Measurements from ENCODE around the gene PFDN4. TPM values are rescaled to one million over a fixed set of nuclear protein-coding genes. Genes with fewer than 3 reads are reported as not detected.
"Not testable (repeated sequence)": the region's sequence is repeated elsewhere in the genome, so short reads cannot be mapped to it uniquely, and the experiment has no call there.

Gene PFDN4
- polyA plus RNA-seq, 6 donors from 2014 or later, result 39.2 to 66.3 (median 61.9) TPM

DNA sequence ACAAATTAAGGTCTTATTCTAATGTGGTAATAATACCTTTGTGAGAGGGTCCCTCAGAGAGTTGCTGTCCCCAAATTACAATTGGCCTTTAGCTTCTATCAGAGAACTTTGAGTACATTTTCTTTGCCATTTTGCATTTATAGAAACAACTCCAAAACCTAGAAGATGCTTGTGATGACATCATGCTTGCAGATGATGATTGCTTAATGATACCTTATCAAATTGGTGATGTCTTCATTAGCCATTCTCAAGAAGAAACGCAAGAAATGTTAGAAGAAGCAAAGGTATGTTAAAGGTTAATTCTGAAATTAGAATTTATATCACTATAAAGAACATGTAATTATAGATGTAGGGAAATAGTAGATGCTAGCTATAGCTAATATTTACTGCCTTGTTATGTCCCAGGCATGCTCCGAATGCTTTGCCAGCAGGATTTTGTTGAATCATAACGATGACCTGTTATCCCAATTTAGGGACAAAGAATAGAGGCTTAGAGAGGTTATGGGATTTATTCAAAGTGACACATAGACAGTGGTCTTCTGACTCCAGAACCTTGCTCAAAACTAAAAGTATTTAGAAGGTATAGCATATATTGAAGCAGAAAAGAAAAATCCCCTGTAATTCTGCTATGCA is 7.4 kb downstream of the PFDN4 start:
- DNase-seq (no peak), ATAC-seq (ENCODE audit: low read depth in 2 of 2) (no peak)
- H3K4me3 Mint-ChIP-seq, result no peak overlapping the region
- H3K27me3 Mint-ChIP-seq, result no peaks in the 10 kb centered on the region
- no peak overlapping the region for H3K27ac Mint-ChIP-seq
- H3K36me3 Mint-ChIP-seq, result peaks cover 4 to 8% of the 10 kb centered on the region in 2 donors
- H3K4me1 Mint-ChIP-seq, result peaks cover 5 to 11% (median 6%) of the 10 kb centered on the region in 3 donors
- H3K9me3 Mint-ChIP-seq, result no peaks in the 10 kb centered on the region

GRCh38 chr20:54217762-54218161 is 9.9 kb downstream of the PFDN4 start:
- Mint-ChIP-seq H3K36me3 (peaks cover 4 to 8% of the 10 kb centered on the region in 2 donors), H3K27ac (no peak overlapping the region), H3K9me3 (no peaks in the 10 kb centered on the region)

DNA sequence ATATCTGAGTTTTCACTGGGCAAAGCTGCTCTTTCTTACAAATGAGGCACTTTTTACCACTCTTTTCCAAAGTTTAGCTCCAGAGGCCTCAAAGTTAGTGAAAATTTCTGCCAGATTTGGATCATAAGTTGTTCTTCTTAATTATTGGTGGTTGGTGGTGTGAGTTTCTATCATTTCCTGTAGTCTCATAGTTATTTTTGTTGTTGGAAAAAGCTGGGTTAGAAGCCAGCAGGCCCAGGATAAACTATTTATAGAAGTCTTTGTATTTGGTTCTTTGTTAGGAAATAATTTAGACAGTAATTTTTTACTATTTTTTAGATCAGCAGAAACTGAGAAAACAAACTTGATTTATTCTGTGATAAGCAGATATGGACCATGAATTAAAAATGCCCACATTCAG is 10.6 kb downstream of the PFDN4 start:
- peaks cover 4 to 8% of the 10 kb centered on the region in 2 donors for H3K36me3 Mint-ChIP-seq
- H3K27ac Mint-ChIP-seq, result no peak overlapping the region
- no peaks in the 10 kb centered on the region for H3K4me1 Mint-ChIP-seq
- no peaks in the 10 kb centered on the region for H3K9me3 Mint-ChIP-seq
- H3K4me3 Mint-ChIP-seq, result no peak overlapping the region
- no peak for ATAC-seq (ENCODE audit: low read depth in 2 of 2)
- H3K27me3 Mint-ChIP-seq, result no peaks in the 10 kb centered on the region
- DNase-seq, result no peak

More at GRCh38 chr20:54217762-54218161, 9.9 kb downstream of the PFDN4 start:
- peaks cover 0 to 2% (median 0%) of the 10 kb centered on the region in 3 donors for H3K4me1 Mint-ChIP-seq
- no peaks in the 10 kb centered on the region for H3K27me3 Mint-ChIP-seq
- H3K4me3 Mint-ChIP-seq, result no peak overlapping the region
- DNase-seq (no peak), ATAC-seq (ENCODE audit: low read depth in 2 of 2) (no peak)

DNA sequence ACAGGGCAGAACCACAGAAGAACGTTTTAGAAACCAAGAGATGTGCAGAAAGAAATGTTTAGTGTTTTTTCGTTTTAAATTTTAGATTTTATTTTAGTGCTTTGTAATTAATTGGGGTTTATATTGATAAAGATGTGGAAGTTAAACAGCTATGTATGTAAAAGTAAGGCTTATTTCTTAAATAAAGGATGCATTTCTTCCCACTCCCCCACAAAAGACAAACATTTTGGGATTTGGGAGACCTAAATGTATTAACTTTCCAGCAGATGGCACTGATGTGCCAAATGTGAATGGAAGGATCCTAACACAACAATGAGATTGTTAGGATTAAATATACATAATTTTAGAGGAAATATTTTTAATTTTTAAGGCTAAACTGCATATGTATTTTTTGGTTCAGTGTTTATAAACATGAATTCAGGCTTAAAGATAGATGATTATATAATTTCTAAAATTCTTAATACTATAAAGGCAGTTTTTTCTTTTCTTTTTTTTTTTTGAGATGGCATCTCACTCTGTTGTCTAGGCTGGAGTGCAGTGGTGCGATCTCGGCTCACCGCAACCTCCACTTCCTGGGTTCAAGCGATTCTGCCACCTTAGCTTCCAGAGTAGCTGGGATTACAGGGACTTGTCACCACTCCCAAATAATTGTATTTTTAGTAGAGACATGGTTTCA is 12.0 kb downstream of the PFDN4 start:
- H3K9me3 Mint-ChIP-seq, result no peaks in the 10 kb centered on the region
- no peak overlapping the region for H3K4me3 Mint-ChIP-seq
- H3K4me1 Mint-ChIP-seq, result no peaks in the 10 kb centered on the region
- no peaks in the 10 kb centered on the region for H3K27me3 Mint-ChIP-seq
- H3K36me3 Mint-ChIP-seq, result peaks cover 4 to 8% of the 10 kb centered on the region in 2 donors
- no peak overlapping the region for H3K27ac Mint-ChIP-seq
- ATAC-seq (ENCODE audit: low read depth in 2 of 2) (no peak), DNase-seq (no peak)

- H3K4me1 Mint-ChIP-seq, result no peaks in the 10 kb centered on the region
Measured at GRCh38 chr20:54220722-54221121, 12.8 kb downstream of the PFDN4 start.

GRCh38 chr20:54221353-54221752 is 13.5 kb downstream of the PFDN4 start:
- Mint-ChIP-seq H3K27ac (no peak overlapping the region), H3K27me3 (no peaks in the 10 kb centered on the region), H3K4me3 (no peak overlapping the region), H3K9me3 (no peaks in the 10 kb centered on the region), H3K36me3 (peaks cover 0 to 8% of the 10 kb centered on the region in 2 donors), H3K4me1 (no peaks in the 10 kb centered on the region)
- DNase-seq (no peak), ATAC-seq (ENCODE audit: low read depth in 2 of 2) (no peak)

More at GRCh38 chr20:54220722-54221121, 12.8 kb downstream of the PFDN4 start:
- no peak for ATAC-seq (ENCODE audit: low read depth in 2 of 2)
- no peak overlapping the region for H3K27ac Mint-ChIP-seq
- DNase-seq, result no peak
- H3K27me3 Mint-ChIP-seq, result no peaks in the 10 kb centered on the region
- peaks cover 3 to 8% of the 10 kb centered on the region in 2 donors for H3K36me3 Mint-ChIP-seq
- H3K4me3 Mint-ChIP-seq, result no peak overlapping the region
- no peaks in the 10 kb centered on the region for H3K9me3 Mint-ChIP-seq

DNA sequence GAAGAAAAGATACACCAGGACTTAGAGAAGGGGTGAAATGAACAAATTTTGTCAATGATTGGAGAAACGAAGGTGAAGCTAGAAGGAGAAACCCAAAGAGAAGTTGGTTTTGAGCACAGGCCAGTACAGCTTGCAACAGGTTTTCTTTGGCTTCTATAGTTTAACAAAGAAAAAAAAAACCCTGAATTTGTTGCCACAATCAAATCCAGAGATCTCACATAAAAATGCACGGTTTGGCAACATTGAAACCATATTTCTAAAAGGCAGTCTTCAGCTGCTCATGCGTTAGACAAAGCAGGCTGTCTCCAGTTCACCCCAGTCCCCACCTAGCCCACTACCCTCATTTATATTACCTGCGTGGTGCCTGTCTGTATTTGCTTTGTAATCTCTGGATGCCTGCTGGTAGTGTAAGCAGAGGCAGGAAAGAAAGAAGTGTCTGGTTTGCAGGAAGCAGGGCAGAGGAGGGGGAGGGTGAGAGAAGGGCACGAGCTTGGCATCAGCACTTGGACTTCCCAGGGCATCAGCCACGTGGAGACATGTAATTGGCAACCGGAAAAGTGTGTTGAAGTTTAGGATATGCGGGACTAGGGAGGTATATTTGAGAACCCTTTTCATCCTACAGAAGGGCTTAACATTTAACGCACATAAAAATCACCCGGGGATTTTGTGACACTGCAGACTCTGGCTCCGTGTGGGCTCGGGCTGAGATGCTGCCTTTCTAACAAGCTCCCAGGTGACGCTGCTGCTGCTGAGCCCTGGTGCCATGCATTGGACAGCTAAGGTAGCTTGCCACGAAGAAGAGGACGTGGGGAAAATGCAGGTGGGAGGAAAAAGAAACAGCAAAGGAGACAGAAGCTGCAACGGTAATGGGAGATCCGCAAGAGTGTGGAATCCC is 14.4 kb downstream of the PFDN4 start:
- Mint-ChIP-seq H3K9me3 (peaks cover 0 to 3% (median under 1%) of the 10 kb centered on the region in 7 donors), H3K27me3 (no peaks in the 10 kb centered on the region), H3K36me3 (peaks cover 0 to 1% of the 10 kb centered on the region in 2 donors), H3K4me3 (no peak overlapping the region), H3K27ac (peak overlapping the region in 1 of 6 donors; percentile 37), H3K4me1 (peaks cover 3 to 4% (median 4%) of the 10 kb centered on the region in 3 donors)
- no peak for DNase-seq
- no peak for ATAC-seq (ENCODE audit: low read depth in 2 of 2)

DNA sequence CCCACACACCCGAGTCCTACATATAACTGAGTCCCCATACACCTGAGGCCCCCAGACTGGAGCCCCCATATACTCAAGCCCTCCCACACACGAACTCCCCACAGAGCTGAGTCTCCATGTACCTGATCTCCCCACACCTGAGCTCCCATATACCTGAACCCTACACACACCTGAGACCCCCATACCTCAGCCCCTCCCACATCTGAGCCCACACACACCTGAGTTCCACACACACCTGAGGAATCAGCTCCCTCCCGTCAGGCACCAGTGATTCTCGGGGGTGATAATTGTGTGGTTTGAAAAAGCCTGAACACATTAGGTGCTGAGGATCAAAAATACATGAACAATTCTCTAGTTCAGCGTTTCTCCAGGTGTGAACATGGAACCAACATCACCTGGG is 15.4 kb downstream of the PFDN4 start:
- ATAC-seq (ENCODE audit: low read depth in 2 of 2) (no peak), DNase-seq (no peak)
- H3K4me3 Mint-ChIP-seq, result no peak overlapping the region
- H3K9me3 Mint-ChIP-seq, result peaks cover 8 to 13% (median 9%) of the 10 kb centered on the region in 7 donors
- peaks cover 0 to 6% of the 10 kb centered on the region in 2 donors for H3K36me3 Mint-ChIP-seq
- H3K27ac Mint-ChIP-seq, result peak overlapping the region in 1 of 6 donors; percentile 73
- H3K27me3 Mint-ChIP-seq, result no peaks in the 10 kb centered on the region
- H3K4me1 Mint-ChIP-seq, result peaks cover 11 to 12% (median 11%) of the 10 kb centered on the region in 3 donors

- DNase-seq, result no peak
- no peak for ATAC-seq (ENCODE audit: low read depth in 2 of 2)
- H3K27ac Mint-ChIP-seq, result no peak overlapping the region
- peaks cover 0 to 6% of the 10 kb centered on the region in 2 donors for H3K36me3 Mint-ChIP-seq
- peaks cover 8 to 18% (median 9%) of the 10 kb centered on the region in 7 donors for H3K9me3 Mint-ChIP-seq
- no peaks in the 10 kb centered on the region for H3K27me3 Mint-ChIP-seq
- no peak overlapping the region for H3K4me3 Mint-ChIP-seq
- peaks cover 11 to 12% (median 11%) of the 10 kb centered on the region in 3 donors for H3K4me1 Mint-ChIP-seq
Measured at GRCh38 chr20:54223751-54224150, 15.9 kb downstream of the PFDN4 start.

- not testable (repeated sequence) for H3K4me3 Mint-ChIP-seq; ATAC-seq (ENCODE audit: low read depth in 2 of 2); H3K27ac Mint-ChIP-seq; H3K36me3 Mint-ChIP-seq; H3K27me3 Mint-ChIP-seq; DNase-seq
- peaks cover 11 to 12% (median 11%) of the 10 kb centered on the region in 3 donors for H3K4me1 Mint-ChIP-seq
- peaks cover 8 to 19% (median 10%) of the 10 kb centered on the region in 7 donors for H3K9me3 Mint-ChIP-seq
Measured at GRCh38 chr20:54224642-54225041, 16.8 kb downstream of the PFDN4 start.

DNA sequence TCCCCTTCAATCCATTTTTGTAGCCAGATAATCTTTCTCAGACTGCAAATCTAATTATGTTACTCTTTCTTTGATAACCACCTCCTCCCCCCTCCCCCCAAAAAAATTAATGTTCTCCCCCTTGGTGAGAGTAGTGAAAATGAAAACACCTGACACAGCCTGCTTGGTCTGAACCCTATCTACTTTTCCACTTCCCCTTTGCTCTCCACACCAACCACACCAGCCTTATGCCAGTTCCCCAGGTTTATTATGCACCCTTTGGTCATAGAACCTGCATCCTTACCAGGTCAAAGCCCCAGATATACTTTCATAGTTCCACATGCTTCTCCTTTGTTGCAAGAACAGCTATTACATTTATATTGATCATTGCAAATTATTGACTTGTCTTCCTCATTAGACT is 19.4 kb downstream of the PFDN4 start:
- Mint-ChIP-seq H3K4me1 (peaks cover 11 to 12% (median 11%) of the 10 kb centered on the region in 3 donors), H3K4me3 (peak overlapping the region in 1 of 8 donors; percentile 16), H3K36me3 (peaks cover 0 to 6% of the 10 kb centered on the region in 2 donors), H3K27ac (peak overlapping the region in 3 of 6 donors; percentile 31 to 69 (median 39)), H3K9me3 (peaks cover 10 to 24% (median 12%) of the 10 kb centered on the region in 7 donors), H3K27me3 (peaks cover 0 to 4% (median 0%) of the 10 kb centered on the region in 3 donors)
- peak in 1 of 2 donors; percentile 47 for ATAC-seq (ENCODE audit: low read depth in 2 of 2)
- no peak for DNase-seq

DNA sequence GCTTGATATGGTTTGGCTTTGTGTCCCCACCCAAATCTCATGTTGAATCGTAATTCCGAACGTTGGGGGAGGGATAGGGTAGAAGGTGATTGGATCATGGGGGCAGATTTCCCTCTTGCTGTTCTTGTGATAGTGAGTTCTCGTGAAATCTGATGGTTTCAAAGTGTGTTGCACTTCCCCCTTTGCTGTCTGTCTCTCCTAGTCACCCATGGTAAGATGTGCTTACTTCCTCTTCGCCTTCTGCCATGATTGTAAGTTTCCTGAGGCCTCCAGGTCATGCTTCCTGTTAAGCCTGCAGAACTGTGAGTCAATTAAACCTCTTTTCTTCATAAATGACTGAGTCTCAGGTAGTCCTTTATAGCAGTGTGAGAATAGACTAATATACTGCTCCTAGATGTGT is 19.9 kb downstream of the PFDN4 start:
- Mint-ChIP-seq H3K4me3 (peak overlapping the region in 2 of 8 donors; percentile 16 to 18), H3K4me1 (peaks cover 11 to 12% (median 11%) of the 10 kb centered on the region in 3 donors), H3K27me3 (peaks cover 0 to 4% (median 0%) of the 10 kb centered on the region in 3 donors), H3K27ac (peak overlapping the region in 2 of 6 donors; percentile 39 to 69), H3K9me3 (peaks cover 13 to 29% (median 17%) of the 10 kb centered on the region in 7 donors), H3K36me3 (peaks cover 0 to 6% of the 10 kb centered on the region in 2 donors)
- DNase-seq, result no peak
- peak; percentile 38 to 51 for ATAC-seq (ENCODE audit: low read depth in 2 of 2)

DNA sequence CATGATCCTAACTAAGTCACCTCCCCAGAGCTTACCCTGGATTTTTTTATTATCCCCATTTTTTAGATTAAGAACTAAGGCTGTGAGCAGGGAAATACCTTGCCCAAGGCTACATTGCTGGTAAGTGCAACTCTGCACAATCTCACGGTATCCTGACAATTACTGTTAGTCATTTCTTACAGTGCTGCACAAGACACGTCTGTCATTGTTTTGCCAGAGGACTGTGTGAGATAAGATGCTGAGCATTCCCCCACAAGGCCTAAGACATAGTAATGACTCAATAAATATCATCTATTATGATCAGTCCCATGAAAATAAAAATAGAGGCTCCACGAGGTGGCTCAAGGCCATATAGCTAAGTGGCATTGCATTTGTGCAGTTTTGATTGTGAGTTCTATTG is 21.0 kb downstream of the PFDN4 start:
- H3K36me3 Mint-ChIP-seq, result peaks cover 0 to 6% of the 10 kb centered on the region in 2 donors

More for the DNA sequence above, 21.0 kb downstream of the PFDN4 start:
- Mint-ChIP-seq H3K9me3 (peaks cover 13 to 29% (median 20%) of the 10 kb centered on the region in 7 donors), H3K4me1 (peaks cover 11 to 12% (median 11%) of the 10 kb centered on the region in 3 donors), H3K27me3 (peaks cover 0 to 4% (median 0%) of the 10 kb centered on the region in 3 donors), H3K27ac (no peak overlapping the region), H3K4me3 (no peak overlapping the region)
- no peak for DNase-seq
- ATAC-seq (ENCODE audit: low read depth in 2 of 2), result no peak

All from naive B cell (primary cell).